Measurements from ENCODE around the gene MTHFD2L.
A peak's percentile ranks its signal among the peaks of the same experiment; 100 is the strongest.

MTHFD2L gene

GRCh38 chr4:74327762-74328161 lies 169.8 kb downstream of the MTHFD2L start:
- no peak overlapping the region for H3K4me3 ChIP-seq (replicated peaks; ENCODE audit: low read depth, low read length)
- DNase-seq (ENCODE audit: low read depth), result peak; percentile 42
- no peak for TF ChIP-seq CTCF (IDR thresholded peaks at IDR 0.05; ENCODE audit: low read length, missing control alignments)

GRCh38 chr4:74328501-74328900 lies 170.6 kb downstream of the MTHFD2L start:
- DNase-seq (ENCODE audit: low read depth), result no peak
- TF ChIP-seq CTCF (IDR thresholded peaks at IDR 0.05; ENCODE audit: low read length, missing control alignments), result no peak
- no peak overlapping the region for H3K4me3 ChIP-seq (replicated peaks; ENCODE audit: low read depth, low read length)

GRCh38 chr4:74329307-74329706 lies 171.4 kb downstream of the MTHFD2L start:
- H3K4me3 ChIP-seq (replicated peaks; ENCODE audit: low read depth, low read length), result no peak overlapping the region
- DNase-seq (ENCODE audit: low read depth), result no peak
- no peak for TF ChIP-seq CTCF (IDR thresholded peaks at IDR 0.05; ENCODE audit: low read length, missing control alignments)

- DNase-seq (ENCODE audit: low read depth), result peak; percentile 20
- no peak for TF ChIP-seq CTCF (IDR thresholded peaks at IDR 0.05; ENCODE audit: low read length, missing control alignments)
- no peak overlapping the region for H3K4me3 ChIP-seq (replicated peaks; ENCODE audit: low read depth, low read length)
These were observed 172.4 kb downstream of the MTHFD2L start for GRCh38 chr4:74330295-74330750.

GRCh38 chr4:74331252-74331651 lies 173.3 kb downstream of the MTHFD2L start:
- DNase-seq (ENCODE audit: low read depth), result no peak
- no peak for TF ChIP-seq CTCF (IDR thresholded peaks at IDR 0.05; ENCODE audit: low read length, missing control alignments)
- no peak overlapping the region for H3K4me3 ChIP-seq (replicated peaks; ENCODE audit: low read depth, low read length)

GRCh38 chr4:74331944-74332343 lies 174.0 kb downstream of the MTHFD2L start:
- no peak for TF ChIP-seq CTCF (IDR thresholded peaks at IDR 0.05; ENCODE audit: low read length, missing control alignments)
- H3K4me3 ChIP-seq (replicated peaks; ENCODE audit: low read depth, low read length), result no peak overlapping the region
- DNase-seq (ENCODE audit: low read depth), result no peak

GRCh38 chr4:74334636-74335035 lies 176.7 kb downstream of the MTHFD2L start:
- no peak for DNase-seq (ENCODE audit: low read depth)
- no peak overlapping the region for H3K4me3 ChIP-seq (replicated peaks; ENCODE audit: low read depth, low read length)
- no peak for TF ChIP-seq CTCF (IDR thresholded peaks at IDR 0.05; ENCODE audit: low read length, missing control alignments)

All from fibroblast of pulmonary artery (primary cell).